ENCODE data around the gene MYOT.

MYOT gene

GRCh38 chr5:137825165-137825564 lies 42.5 kb upstream of the MYOT start:
- Histone ChIP-seq H3K36me3 (ENCODE audit: control insufficient read depth, insufficient read depth, low read length) (no peaks in the 10 kb centered on the region), H3K27me3 (ENCODE audit: control insufficient read depth, insufficient read depth, low read length) (no peaks in the 10 kb centered on the region), H2AFZ (no peak overlapping the region), H3K9me3 (ENCODE audit: control insufficient read depth, low read length) (no peaks in the 10 kb centered on the region), H3K4me1 (peaks cover 8% of the 10 kb centered on the region), H3K79me2 (peaks cover 11% of the 10 kb centered on the region), H3K27ac (no peak overlapping the region), H3K4me2 (ENCODE audit: low read length) (no peak overlapping the region), H3K9ac (no peak overlapping the region), H3K4me3 (ENCODE audit: low read depth, low read length) (no peak overlapping the region)
- TF ChIP-seq CTCF (IDR thresholded peaks at IDR 0.05): no peak

- H3K27me3 ChIP-seq (ENCODE audit: control insufficient read depth, insufficient read depth, low read length): no peaks in the 10 kb centered on the region
- no peak overlapping the region for H2AFZ ChIP-seq
- TF ChIP-seq CTCF (IDR thresholded peaks at IDR 0.05): no peak
- H3K36me3 ChIP-seq (ENCODE audit: control insufficient read depth, insufficient read depth, low read length): no peaks in the 10 kb centered on the region
- H3K9ac ChIP-seq: no peak overlapping the region
- no peaks in the 10 kb centered on the region for H3K9me3 ChIP-seq (ENCODE audit: control insufficient read depth, low read length)
- peaks cover 4% of the 10 kb centered on the region for H3K4me1 ChIP-seq
- H3K4me2 ChIP-seq (ENCODE audit: low read length): no peak overlapping the region
- no peak overlapping the region for H3K27ac ChIP-seq
- H3K79me2 ChIP-seq: peaks cover 11% of the 10 kb centered on the region
- no peak overlapping the region for H3K4me3 ChIP-seq (ENCODE audit: low read depth, low read length)
Observed at GRCh38 chr5:137826067-137826466, 41.6 kb upstream of the MYOT start.

- Histone ChIP-seq H3K27me3 (ENCODE audit: control insufficient read depth, insufficient read depth, low read length) (no peaks in the 10 kb centered on the region), H3K9me3 (ENCODE audit: control insufficient read depth, low read length) (no peaks in the 10 kb centered on the region), H3K36me3 (ENCODE audit: control insufficient read depth, insufficient read depth, low read length) (no peaks in the 10 kb centered on the region), H3K4me3 (ENCODE audit: low read depth, low read length) (no peak overlapping the region), H3K9ac (no peak overlapping the region), H3K4me2 (ENCODE audit: low read length) (no peak overlapping the region), H3K79me2 (peaks cover 6% of the 10 kb centered on the region), H2AFZ (no peak overlapping the region), H3K27ac (no peak overlapping the region), H3K4me1 (peaks cover 15% of the 10 kb centered on the region)
- no peak for TF ChIP-seq CTCF (IDR thresholded peaks at IDR 0.05)
Observed at GRCh38 chr5:137828180-137828579, 39.5 kb upstream of the MYOT start.

- H3K4me2 ChIP-seq (ENCODE audit: low read length): no peak overlapping the region
- H3K9ac ChIP-seq: no peak overlapping the region
- H3K79me2 ChIP-seq: peaks cover 5% of the 10 kb centered on the region
- H3K9me3 ChIP-seq (ENCODE audit: control insufficient read depth, low read length): no peaks in the 10 kb centered on the region
- H3K27ac ChIP-seq: no peak overlapping the region
- H3K4me3 ChIP-seq (ENCODE audit: low read depth, low read length): no peak overlapping the region
- H3K4me1 ChIP-seq: peaks cover 16% of the 10 kb centered on the region
- H3K36me3 ChIP-seq (ENCODE audit: control insufficient read depth, insufficient read depth, low read length): no peaks in the 10 kb centered on the region
- no peak for TF ChIP-seq CTCF (IDR thresholded peaks at IDR 0.05)
- no peaks in the 10 kb centered on the region for H3K27me3 ChIP-seq (ENCODE audit: control insufficient read depth, insufficient read depth, low read length)
- no peak overlapping the region for H2AFZ ChIP-seq
Observed at GRCh38 chr5:137828664-137829063, 39.0 kb upstream of the MYOT start.

DNA sequence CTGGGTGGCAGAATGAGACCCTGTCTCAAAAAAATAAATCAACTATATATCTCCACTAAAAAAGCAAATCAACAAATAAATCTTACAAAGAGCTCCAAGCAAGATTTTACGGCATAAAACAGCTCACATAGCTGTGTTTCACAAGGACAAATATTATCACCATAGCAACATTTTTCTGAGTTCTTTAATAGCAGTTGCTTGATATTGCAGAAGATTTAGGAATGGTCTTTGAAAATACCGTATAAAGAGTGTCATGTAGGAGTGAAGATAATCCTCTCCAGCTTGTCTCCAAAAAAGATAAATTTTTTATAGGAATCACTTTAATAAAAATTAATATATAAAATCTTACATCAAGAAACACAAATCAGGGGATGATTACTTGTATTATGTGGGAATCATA lies 36.6 kb upstream of the MYOT start:
- peak overlapping the region; percentile 40 for H3K27ac ChIP-seq
- H3K79me2 ChIP-seq: peaks cover 4% of the 10 kb centered on the region
- no peak overlapping the region for H2AFZ ChIP-seq
- H3K4me2 ChIP-seq (ENCODE audit: low read length): no peak overlapping the region
- no peak overlapping the region for H3K9ac ChIP-seq
- H3K36me3 ChIP-seq (ENCODE audit: control insufficient read depth, insufficient read depth, low read length): no peaks in the 10 kb centered on the region
- peaks cover 28% of the 10 kb centered on the region for H3K4me1 ChIP-seq
- no peak overlapping the region for H3K4me3 ChIP-seq (ENCODE audit: low read depth, low read length)
- H3K27me3 ChIP-seq (ENCODE audit: control insufficient read depth, insufficient read depth, low read length): no peaks in the 10 kb centered on the region
- no peaks in the 10 kb centered on the region for H3K9me3 ChIP-seq (ENCODE audit: control insufficient read depth, low read length)
- TF ChIP-seq CTCF (IDR thresholded peaks at IDR 0.05): no peak
